ENCODE results near the gene SLC6A8. TPM values are rescaled to one million over a fixed set of nuclear protein-coding genes. Genes with fewer than 3 reads are reported as not detected.
"Not testable (repeated sequence)": the region's sequence is repeated elsewhere in the genome, so short reads cannot be mapped to it uniquely, and the experiment has no call there.

Gene SLC6A8
- total RNA-seq, 2 donors from 2014 or later, result 1.8 to 2.2 TPM

- H3K9me3 Mint-ChIP-seq; H3K36me3 Mint-ChIP-seq (ENCODE audit: insufficient read depth in 2 of 2); H3K4me3 Mint-ChIP-seq; ATAC-seq (replicated peaks in 1 of 2); DNase-seq; H3K4me1 Mint-ChIP-seq (ENCODE audit: low read depth); H3K27me3 Mint-ChIP-seq (ENCODE audit: low read depth); H3K27ac Mint-ChIP-seq: not testable (repeated sequence)
Measured at GRCh38 chrX:153696986-153697722, 9.4 kb downstream of the SLC6A8 start.

GRCh38 chrX:153697924-153698865, 10.5 kb downstream of the SLC6A8 start:
- DNase-seq, result no peak
- Mint-ChIP-seq H3K36me3 (ENCODE audit: insufficient read depth in 2 of 2) (peaks cover 0 to 3% of the 10 kb centered on the region in 2 donors), H3K4me1 (ENCODE audit: low read depth) (no peaks in the 10 kb centered on the region), H3K9me3 (no peaks in the 10 kb centered on the region), H3K27me3 (ENCODE audit: low read depth) (peaks cover 7% of the 10 kb centered on the region), H3K27ac (no peak overlapping the region), H3K4me3 (no peak overlapping the region)
- ATAC-seq (replicated peaks in 1 of 2), result no peak

GRCh38 chrX:153699210-153699783, 11.6 kb downstream of the SLC6A8 start:
- H3K27ac Mint-ChIP-seq; DNase-seq; ATAC-seq (replicated peaks in 1 of 2); H3K27me3 Mint-ChIP-seq (ENCODE audit: low read depth); H3K4me1 Mint-ChIP-seq (ENCODE audit: low read depth); H3K36me3 Mint-ChIP-seq (ENCODE audit: insufficient read depth in 2 of 2); H3K9me3 Mint-ChIP-seq; H3K4me3 Mint-ChIP-seq: not testable (repeated sequence)

GRCh38 chrX:153699784-153700371, 12.2 kb downstream of the SLC6A8 start:
- H3K27ac Mint-ChIP-seq; H3K36me3 Mint-ChIP-seq (ENCODE audit: insufficient read depth in 2 of 2); H3K4me3 Mint-ChIP-seq; ATAC-seq (replicated peaks in 1 of 2); H3K4me1 Mint-ChIP-seq (ENCODE audit: low read depth); H3K9me3 Mint-ChIP-seq; DNase-seq; H3K27me3 Mint-ChIP-seq (ENCODE audit: low read depth): not testable (repeated sequence)

GRCh38 chrX:153700376-153700945, 12.7 kb downstream of the SLC6A8 start:
- Mint-ChIP-seq H3K4me1 (ENCODE audit: low read depth) (no peaks in the 10 kb centered on the region), H3K4me3 (no peak overlapping the region), H3K9me3 (no peaks in the 10 kb centered on the region), H3K27me3 (ENCODE audit: low read depth) (peaks cover 7% of the 10 kb centered on the region), H3K36me3 (ENCODE audit: insufficient read depth in 2 of 2) (peaks cover 0 to 3% of the 10 kb centered on the region in 2 donors), H3K27ac (no peak overlapping the region)
- ATAC-seq (replicated peaks in 1 of 2) (no peak), DNase-seq (no peak)

GRCh38 chrX:153700967-153701366, 13.2 kb downstream of the SLC6A8 start:
- Mint-ChIP-seq H3K9me3 (no peaks in the 10 kb centered on the region), H3K4me3 (no peak overlapping the region), H3K27ac (no peak overlapping the region), H3K4me1 (ENCODE audit: low read depth) (no peaks in the 10 kb centered on the region), H3K27me3 (ENCODE audit: low read depth) (peaks cover 7% of the 10 kb centered on the region), H3K36me3 (ENCODE audit: insufficient read depth in 2 of 2) (peaks cover 0 to 3% of the 10 kb centered on the region in 2 donors)
- DNase-seq (no peak), ATAC-seq (replicated peaks in 1 of 2) (no peak)

GRCh38 chrX:153701706-153702105, 14.0 kb downstream of the SLC6A8 start:
- Mint-ChIP-seq H3K27ac (no peak overlapping the region), H3K27me3 (ENCODE audit: low read depth) (peaks cover 12% of the 10 kb centered on the region), H3K9me3 (no peaks in the 10 kb centered on the region), H3K36me3 (ENCODE audit: insufficient read depth in 2 of 2) (peaks cover 0 to 2% of the 10 kb centered on the region in 2 donors), H3K4me3 (no peak overlapping the region), H3K4me1 (ENCODE audit: low read depth) (no peaks in the 10 kb centered on the region)
- DNase-seq (no peak), ATAC-seq (replicated peaks in 1 of 2) (no peak)

- DNase-seq (no peak), ATAC-seq (replicated peaks in 1 of 2) (no peak)
- H3K27ac Mint-ChIP-seq, result no peak overlapping the region
- H3K27me3 Mint-ChIP-seq (ENCODE audit: low read depth), result peaks cover 10% of the 10 kb centered on the region
- H3K4me3 Mint-ChIP-seq, result no peak overlapping the region
- H3K36me3 Mint-ChIP-seq (ENCODE audit: insufficient read depth in 2 of 2), result peaks cover 0 to 2% of the 10 kb centered on the region in 2 donors
- no peaks in the 10 kb centered on the region for H3K9me3 Mint-ChIP-seq
- H3K4me1 Mint-ChIP-seq (ENCODE audit: low read depth), result no peaks in the 10 kb centered on the region
Measured at GRCh38 chrX:153702336-153703035, 14.8 kb downstream of the SLC6A8 start.

- Mint-ChIP-seq H3K27ac (no peak overlapping the region), H3K27me3 (ENCODE audit: low read depth) (peaks cover 9% of the 10 kb centered on the region), H3K36me3 (ENCODE audit: insufficient read depth in 2 of 2) (peaks cover 0 to 2% of the 10 kb centered on the region in 2 donors), H3K4me3 (no peak overlapping the region), H3K4me1 (ENCODE audit: low read depth) (no peaks in the 10 kb centered on the region), H3K9me3 (no peaks in the 10 kb centered on the region)
- no peak for DNase-seq
- no peak for ATAC-seq (replicated peaks in 1 of 2)
Measured at GRCh38 chrX:153703036-153703370, 15.3 kb downstream of the SLC6A8 start.

GRCh38 chrX:153704021-153704526, 16.3 kb downstream of the SLC6A8 start:
- Mint-ChIP-seq H3K27me3 (ENCODE audit: low read depth) (peaks cover 9% of the 10 kb centered on the region), H3K36me3 (ENCODE audit: insufficient read depth in 2 of 2) (peaks cover 0 to 2% of the 10 kb centered on the region in 2 donors), H3K9me3 (no peaks in the 10 kb centered on the region), H3K4me1 (ENCODE audit: low read depth) (peaks cover 4% of the 10 kb centered on the region), H3K27ac (no peak overlapping the region), H3K4me3 (no peak overlapping the region)
- ATAC-seq (replicated peaks in 1 of 2), result no peak
- no peak for DNase-seq

GRCh38 chrX:153704631-153705402, 17.1 kb downstream of the SLC6A8 start:
- ATAC-seq (replicated peaks in 1 of 2); H3K4me3 Mint-ChIP-seq; DNase-seq; H3K4me1 Mint-ChIP-seq (ENCODE audit: low read depth); H3K36me3 Mint-ChIP-seq (ENCODE audit: insufficient read depth in 2 of 2); H3K27me3 Mint-ChIP-seq (ENCODE audit: low read depth); H3K9me3 Mint-ChIP-seq; H3K27ac Mint-ChIP-seq: not testable (repeated sequence)
